Neural cell (in vitro differentiated cells): ENCODE measurements around the gene CHML. TPM values are rescaled to one million over a fixed set of nuclear protein-coding genes. Genes with fewer than 3 reads are reported as not detected.

Source experiments
- H2AFZ ChIP-seq: fragments of 200-600, 300-800 bp; sonication (generic), shearing (Covaris generic); 2 replicates; pipeline ENCODE4 v1.6.0; 2014; ENCODE audit warnings: low read depth, mild to moderate bottlenecking, antibody characterized with exemption, low read length, moderate library complexity
- H3F3A ChIP-seq: fragments of 200-600 bp; shearing (Covaris generic); 2 replicates; pipeline ENCODE4 v1.6.1; 2016; ENCODE audit warnings: mild to moderate bottlenecking, moderate library complexity, mixed read lengths, antibody characterized with exemption, low read length; ENCODE audit not compliant: insufficient read depth, poor library complexity, severe bottlenecking
- H3K27ac ChIP-seq: fragments of 200-600, 300-800 bp; sonication (generic), shearing (Covaris generic); 2 replicates; pipeline ENCODE4 v1.5.1; 2014; ENCODE audit warnings: mild to moderate bottlenecking, low read length, moderate library complexity
- H3K27me3 ChIP-seq: fragments of 300-800, 200-600 bp; sonication (generic), shearing (Covaris generic); 2 replicates; pipeline ENCODE4 v1.6.0; 2014; ENCODE audit warnings: mild to moderate bottlenecking, low read depth, low read length, moderate library complexity; ENCODE audit not compliant: insufficient read depth
- H3K36me3 ChIP-seq: fragments of 300-800, 200-600 bp; sonication (generic), shearing (Covaris generic); 2 replicates; pipeline ENCODE4 v1.5.1; 2014; ENCODE audit warnings: mild to moderate bottlenecking, antibody characterized with exemption, low read length, moderate library complexity; ENCODE audit not compliant: insufficient read depth
- H3K4me2 ChIP-seq: fragments of 300-800, 200-600 bp; sonication (generic), shearing (Covaris generic); 2 replicates; pipeline ENCODE4 v1.6.0; 2014; ENCODE audit warnings: mild to moderate bottlenecking, low read length
- H3K4me3 ChIP-seq: fragments of 300-800, 200-600 bp; sonication (generic), shearing (Covaris generic); 2 replicates; pipeline ENCODE4 v1.5.1; 2014; ENCODE audit warnings: mild to moderate bottlenecking, low read length, moderate library complexity
- H3K79me2 ChIP-seq: fragments of 200-600 bp; shearing (Covaris generic); replicated peaks from 2 replicates; pipeline ENCODE4 v1.6.0; 2014; ENCODE audit warnings: mild to moderate bottlenecking, low read length, moderate library complexity; ENCODE audit not compliant: insufficient read depth
- H3K9ac ChIP-seq: fragments of 300-800, 200-600 bp; sonication (generic), shearing (Covaris generic); 2 replicates; pipeline ENCODE4 v1.6.1; 2016; ENCODE audit warnings: mild to moderate bottlenecking, low read length, mixed read lengths
- H3K9me2 ChIP-seq: fragments of 200-600 bp; shearing (Covaris generic); 2 replicates; pipeline ENCODE4 v1.6.1; 2016; ENCODE audit warnings: mild to moderate bottlenecking, low read length, mixed read lengths; ENCODE audit not compliant: insufficient read depth
- H3K9me3 ChIP-seq: fragments of 200-600, 300-800 bp; sonication (generic), shearing (Covaris generic); 2 replicates; pipeline ENCODE4 v1.6.1; 2016; ENCODE audit warnings: mild to moderate bottlenecking, mixed run types, low read length, moderate library complexity, mixed read lengths
- H4K20me1 ChIP-seq: fragments of 200-600 bp; shearing (Covaris generic); 2 replicates; pipeline ENCODE4 v1.6.1; 2016; ENCODE audit warnings: mild to moderate bottlenecking, mixed run types; ENCODE audit not compliant: insufficient read depth
- EP300 ChIP-seq: fragments of 450-650 bp; conservative IDR thresholded peaks from 2 replicates; pipeline ENCODE4 v1.6.1; 2014; ENCODE audit warnings: antibody characterized with exemption, mild to moderate bottlenecking, moderate library complexity; ENCODE audit not compliant: poor library complexity, severe bottlenecking
- EZH2 ChIP-seq: fragments of 200-600, 300-800 bp; shearing (Covaris generic), sonication (generic); IDR thresholded peaks from 2 replicates; pipeline ENCODE4 v1.6.1; 2014; ENCODE audit warnings: antibody characterized with exemption, low read length, borderline replicate concordance, mild to moderate bottlenecking; ENCODE audit not compliant: insufficient read depth, poor library complexity, severe bottlenecking
- MXI1 ChIP-seq: fragments of 450-650 bp; conservative IDR thresholded peaks from 2 replicates; pipeline ENCODE4 v1.6.1; 2014; ENCODE audit warnings: antibody characterized with exemption, mild to moderate bottlenecking; ENCODE audit not compliant: poor library complexity, severe bottlenecking
- POLR2AphosphoS5 ChIP-seq: IDR thresholded peaks from 2 replicates; pipeline ENCODE4 v1.6.1; 2012
- RAD21 ChIP-seq: fragments of 450-650 bp; conservative IDR thresholded peaks from 2 replicates; pipeline ENCODE4 v1.6.1; 2014; ENCODE audit warnings: antibody characterized with exemption, mild to moderate bottlenecking, moderate library complexity
- REST ChIP-seq: IDR thresholded peaks from 2 replicates; pipeline ENCODE4 v1.6.1; 2012; ENCODE audit warnings: borderline replicate concordance
- SMC3 ChIP-seq: fragments of 450-650 bp; conservative IDR thresholded peaks from 2 replicates; pipeline ENCODE4 v1.6.1; 2014; ENCODE audit warnings: antibody characterized with exemption, mild to moderate bottlenecking, moderate library complexity; ENCODE audit not compliant: poor library complexity
- TAF1 ChIP-seq: IDR thresholded peaks from 2 replicates; pipeline ENCODE4 v1.6.1; 2012; ENCODE audit warnings: low read depth
- polyA plus RNA-seq: library from polyadenylated mRNA; depleted of rRNA; stranded (reverse); fragments of >200 nt; gene quantifications from 2 replicates; pipeline ENCODE4 v1.2.3, GENCODE V29; 2014
- TF ChIP-seq, protein P1 (sequence below): fragments of 450-650 bp; IDR thresholded peaks from 2 replicates; pipeline ENCODE4 v1.5.1; 2014; ENCODE audit warnings: antibody characterized with exemption, mild to moderate bottlenecking, moderate library complexity; ENCODE audit not compliant: poor library complexity, severe bottlenecking

CHML gene
- polyA plus RNA-seq, 1 donor from 2014 or later: 18.5 TPM

- no peaks in the 10 kb centered on the region for H3K9me2 ChIP-seq
- H4K20me1 ChIP-seq: no peaks in the 10 kb centered on the region
- no peaks in the 10 kb centered on the region for H3K9me3 ChIP-seq
- no peaks in the 10 kb centered on the region for H3K36me3 ChIP-seq
- TF ChIP-seq SMC3: no peak
- no peak for TF ChIP-seq EZH2
- no peak for TF ChIP-seq EP300
- no peak for TF ChIP-seq MXI1
- TF ChIP-seq, protein P1, sequence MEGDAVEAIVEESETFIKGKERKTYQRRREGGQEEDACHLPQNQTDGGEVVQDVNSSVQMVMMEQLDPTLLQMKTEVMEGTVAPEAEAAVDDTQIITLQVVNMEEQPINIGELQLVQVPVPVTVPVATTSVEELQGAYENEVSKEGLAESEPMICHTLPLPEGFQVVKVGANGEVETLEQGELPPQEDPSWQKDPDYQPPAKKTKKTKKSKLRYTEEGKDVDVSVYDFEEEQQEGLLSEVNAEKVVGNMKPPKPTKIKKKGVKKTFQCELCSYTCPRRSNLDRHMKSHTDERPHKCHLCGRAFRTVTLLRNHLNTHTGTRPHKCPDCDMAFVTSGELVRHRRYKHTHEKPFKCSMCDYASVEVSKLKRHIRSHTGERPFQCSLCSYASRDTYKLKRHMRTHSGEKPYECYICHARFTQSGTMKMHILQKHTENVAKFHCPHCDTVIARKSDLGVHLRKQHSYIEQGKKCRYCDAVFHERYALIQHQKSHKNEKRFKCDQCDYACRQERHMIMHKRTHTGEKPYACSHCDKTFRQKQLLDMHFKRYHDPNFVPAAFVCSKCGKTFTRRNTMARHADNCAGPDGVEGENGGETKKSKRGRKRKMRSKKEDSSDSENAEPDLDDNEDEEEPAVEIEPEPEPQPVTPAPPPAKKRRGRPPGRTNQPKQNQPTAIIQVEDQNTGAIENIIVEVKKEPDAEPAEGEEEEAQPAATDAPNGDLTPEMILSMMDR: no peak
- TF ChIP-seq RAD21: no peak
- no peak for TF ChIP-seq TAF1
- no peak for TF ChIP-seq POLR2AphosphoS5
- no peak for TF ChIP-seq REST
- no peaks in the 10 kb centered on the region for H3K27me3 ChIP-seq
- no peak overlapping the region for H3K27ac ChIP-seq
- H3K79me2 ChIP-seq: no peaks in the 10 kb centered on the region
- no peak overlapping the region for H3K4me3 ChIP-seq
- no peak overlapping the region for H3K9ac ChIP-seq
- H3K4me2 ChIP-seq: no peak overlapping the region
- no peaks in the 10 kb centered on the region for H3F3A ChIP-seq
- H2AFZ ChIP-seq: no peak overlapping the region
Observed at GRCh38 chr1:241672301-241672700, 32.1 kb upstream of the CHML start.

DNA sequence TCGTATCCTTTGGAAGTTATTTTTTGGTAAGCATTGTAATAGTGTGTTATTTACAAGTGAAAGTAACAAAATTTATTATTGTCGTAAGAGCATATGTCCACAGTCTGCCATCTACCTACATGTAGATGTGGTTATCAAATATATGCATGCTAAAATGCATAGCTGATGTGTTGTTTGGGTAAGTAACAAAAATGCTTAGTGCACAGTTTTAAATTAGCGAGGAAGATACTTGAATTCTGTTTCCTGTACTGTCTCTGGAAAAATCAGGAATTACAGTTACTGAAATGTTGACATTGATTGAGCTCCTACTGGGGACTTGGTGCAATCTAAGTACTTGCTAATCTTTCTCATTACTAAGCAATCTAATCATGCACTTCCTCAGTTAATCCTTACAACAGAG, 26.2 kb upstream of the CHML start:
- Histone ChIP-seq H4K20me1 (no peaks in the 10 kb centered on the region), H3K9me3 (no peaks in the 10 kb centered on the region), H2AFZ (no peak overlapping the region), H3K9ac (no peak overlapping the region), H3K4me3 (no peak overlapping the region), H3K4me2 (no peak overlapping the region), H3F3A (no peaks in the 10 kb centered on the region), H3K27ac (no peak overlapping the region), H3K27me3 (no peaks in the 10 kb centered on the region), H3K79me2 (no peaks in the 10 kb centered on the region), H3K9me2 (no peaks in the 10 kb centered on the region), H3K36me3 (no peaks in the 10 kb centered on the region)
- TF ChIP-seq EP300: no peak
- no peak for TF ChIP-seq MXI1
- TF ChIP-seq SMC3: no peak
- no peak for TF ChIP-seq TAF1
- no peak for TF ChIP-seq EZH2
- no peak for TF ChIP-seq POLR2AphosphoS5
- no peak for TF ChIP-seq RAD21
